Peyer's patch (tissue), 4 donors: ENCODE measurements around the gene MMP10. TPM values are rescaled to one million over a fixed set of nuclear protein-coding genes. Genes with fewer than 3 reads are reported as not detected.

Experiments
- DNase-seq, 3 donors: peaks; one replicate each; pipeline ENCODE4 v3.0.0-alpha.2; 2017 to 2019
- H3K27ac ChIP-seq, 4 donors: fragments of 200-600 bp; sonication (generic); one replicate each; pipeline ENCODE4 v1.5.1; 2016 to 2019
- H3K27me3 ChIP-seq, 2 donors: fragments of 200-600 bp; sonication (generic); one replicate each; pipeline ENCODE4 v1.5.1; 2019
- H3K36me3 ChIP-seq, 3 donors: fragments of 200-600 bp; sonication (generic); one replicate each; pipeline ENCODE4 v1.5.1; 2016 to 2019
- H3K4me1 ChIP-seq, 4 donors: fragments of 200-600 bp; sonication (generic); one replicate each; pipeline ENCODE4 v1.5.1; 2016 to 2019
- H3K4me3 ChIP-seq, 4 donors: fragments of 200-600 bp; sonication (generic); 1 replicate in 3 of 4; 2 replicates in 1 of 4; pipeline ENCODE4 v1.5.1; 2016 to 2019; ENCODE audit warnings: mild to moderate bottlenecking in 1 of 4
- H3K9me3 ChIP-seq, 4 donors: fragments of 200-600 bp; sonication (generic); one replicate each; pipeline ENCODE4 v1.5.1; 2016 to 2019; ENCODE audit warnings: mild to moderate bottlenecking in 1 of 4
- POLR2A ChIP-seq, 2 donors: fragments of 450-650 bp; IDR thresholded peaks; one replicate each; pipeline ENCODE4 v1.5.1; 2017; ENCODE audit warnings: antibody characterized with exemption in 2 of 2, mild to moderate bottlenecking in 2 of 2, moderate library complexity in 2 of 2
- total RNA-seq, 4 donors: library from RNA; depleted of rRNA; stranded (reverse); fragments of >200 nt; gene quantifications; one replicate each; pipeline ENCODE4 v1.1.0, GENCODE V29; 2016
- TF ChIP-seq, protein P1 (sequence below), 6 experiments: fragments of 450-650 bp in 4 of 6; fragments of 200-600 bp in 2 of 6; sonication (generic) in 1 of 6; IDR thresholded peaks; one replicate each; pipeline ENCODE4 v1.5.1; 2017 to 2019; ENCODE audit warnings: antibody characterized with exemption in 6 of 6, mild to moderate bottlenecking in 3 of 6, moderate library complexity in 1 of 6

Gene MMP10
- total RNA-seq, 4 donors from 2014 or later, result 0.54 TPM; not detected in 3

DNA sequence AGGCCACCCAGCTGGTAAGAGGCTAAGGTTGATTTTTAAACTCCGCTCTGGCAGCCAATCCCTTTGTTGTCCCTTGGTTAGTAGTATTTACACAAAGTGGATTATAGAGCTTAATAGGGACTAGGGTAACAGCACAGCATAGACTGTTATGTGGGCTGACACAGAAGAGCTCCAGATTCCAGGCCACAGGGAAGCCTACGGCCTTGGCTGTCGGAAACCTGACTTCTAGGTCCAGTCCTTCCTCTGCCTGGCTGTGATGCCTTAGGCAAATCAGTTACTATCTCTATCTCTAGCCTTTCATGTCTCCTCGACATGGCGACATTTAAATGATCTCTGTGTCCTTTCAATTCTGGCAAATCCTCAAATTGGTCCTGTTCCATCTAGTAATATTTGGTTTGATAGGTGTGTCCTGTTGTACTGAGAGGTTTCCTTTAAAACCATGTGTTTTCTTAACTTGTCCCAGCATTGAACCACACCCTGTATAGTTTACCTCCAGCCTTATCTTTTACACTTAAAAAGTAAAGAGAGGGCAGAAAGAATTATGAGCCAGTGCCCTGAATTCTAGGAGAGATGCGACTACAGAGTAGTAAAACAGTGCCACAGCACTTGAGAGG is 13.4 kb upstream of the MMP10 start:
- H3K36me3 ChIP-seq, result no peaks in the 10 kb centered on the region
- H3K4me1 ChIP-seq, result peaks cover 0 to 6% (median 2%) of the 10 kb centered on the region in 4 donors
- no peaks in the 10 kb centered on the region for H3K9me3 ChIP-seq
- DNase-seq, result no peak
- no peaks in the 10 kb centered on the region for H3K27me3 ChIP-seq
- TF ChIP-seq, protein P1, sequence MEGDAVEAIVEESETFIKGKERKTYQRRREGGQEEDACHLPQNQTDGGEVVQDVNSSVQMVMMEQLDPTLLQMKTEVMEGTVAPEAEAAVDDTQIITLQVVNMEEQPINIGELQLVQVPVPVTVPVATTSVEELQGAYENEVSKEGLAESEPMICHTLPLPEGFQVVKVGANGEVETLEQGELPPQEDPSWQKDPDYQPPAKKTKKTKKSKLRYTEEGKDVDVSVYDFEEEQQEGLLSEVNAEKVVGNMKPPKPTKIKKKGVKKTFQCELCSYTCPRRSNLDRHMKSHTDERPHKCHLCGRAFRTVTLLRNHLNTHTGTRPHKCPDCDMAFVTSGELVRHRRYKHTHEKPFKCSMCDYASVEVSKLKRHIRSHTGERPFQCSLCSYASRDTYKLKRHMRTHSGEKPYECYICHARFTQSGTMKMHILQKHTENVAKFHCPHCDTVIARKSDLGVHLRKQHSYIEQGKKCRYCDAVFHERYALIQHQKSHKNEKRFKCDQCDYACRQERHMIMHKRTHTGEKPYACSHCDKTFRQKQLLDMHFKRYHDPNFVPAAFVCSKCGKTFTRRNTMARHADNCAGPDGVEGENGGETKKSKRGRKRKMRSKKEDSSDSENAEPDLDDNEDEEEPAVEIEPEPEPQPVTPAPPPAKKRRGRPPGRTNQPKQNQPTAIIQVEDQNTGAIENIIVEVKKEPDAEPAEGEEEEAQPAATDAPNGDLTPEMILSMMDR (IDR thresholded peaks at IDR 0.05), result no peak
- no peak for TF ChIP-seq POLR2A (IDR thresholded peaks at IDR 0.05)
- no peak overlapping the region for H3K27ac ChIP-seq
- no peak overlapping the region for H3K4me3 ChIP-seq

DNA sequence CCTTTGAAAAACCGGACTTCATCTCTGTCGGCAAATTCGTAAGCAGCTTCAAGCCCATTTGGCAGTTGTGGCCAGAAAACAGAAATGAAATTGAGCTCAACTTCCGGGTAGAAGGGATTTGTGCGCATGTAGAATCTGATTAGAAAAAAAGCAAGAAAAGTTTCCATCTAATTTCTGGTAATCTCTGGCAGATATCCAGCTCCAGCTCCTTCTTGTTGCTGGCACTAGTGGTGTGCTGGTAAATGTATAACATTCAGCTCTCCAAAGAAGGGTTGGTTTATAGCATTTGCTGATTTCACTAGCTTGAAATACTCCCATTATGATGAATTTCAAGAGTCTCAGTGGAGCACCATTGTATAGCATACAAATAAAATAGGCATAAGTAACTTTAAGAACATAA is 12.2 kb upstream of the MMP10 start:
- Histone ChIP-seq H3K4me3 (no peak overlapping the region), H3K9me3 (no peaks in the 10 kb centered on the region), H3K27me3 (no peaks in the 10 kb centered on the region), H3K27ac (no peak overlapping the region), H3K4me1 (peaks cover 0 to 5% (median 0%) of the 10 kb centered on the region in 4 donors), H3K36me3 (no peaks in the 10 kb centered on the region)
- no peak for DNase-seq
- no peak for TF ChIP-seq POLR2A (IDR thresholded peaks at IDR 0.05)
- TF ChIP-seq, protein P1 (IDR thresholded peaks at IDR 0.05), result no peak

DNA sequence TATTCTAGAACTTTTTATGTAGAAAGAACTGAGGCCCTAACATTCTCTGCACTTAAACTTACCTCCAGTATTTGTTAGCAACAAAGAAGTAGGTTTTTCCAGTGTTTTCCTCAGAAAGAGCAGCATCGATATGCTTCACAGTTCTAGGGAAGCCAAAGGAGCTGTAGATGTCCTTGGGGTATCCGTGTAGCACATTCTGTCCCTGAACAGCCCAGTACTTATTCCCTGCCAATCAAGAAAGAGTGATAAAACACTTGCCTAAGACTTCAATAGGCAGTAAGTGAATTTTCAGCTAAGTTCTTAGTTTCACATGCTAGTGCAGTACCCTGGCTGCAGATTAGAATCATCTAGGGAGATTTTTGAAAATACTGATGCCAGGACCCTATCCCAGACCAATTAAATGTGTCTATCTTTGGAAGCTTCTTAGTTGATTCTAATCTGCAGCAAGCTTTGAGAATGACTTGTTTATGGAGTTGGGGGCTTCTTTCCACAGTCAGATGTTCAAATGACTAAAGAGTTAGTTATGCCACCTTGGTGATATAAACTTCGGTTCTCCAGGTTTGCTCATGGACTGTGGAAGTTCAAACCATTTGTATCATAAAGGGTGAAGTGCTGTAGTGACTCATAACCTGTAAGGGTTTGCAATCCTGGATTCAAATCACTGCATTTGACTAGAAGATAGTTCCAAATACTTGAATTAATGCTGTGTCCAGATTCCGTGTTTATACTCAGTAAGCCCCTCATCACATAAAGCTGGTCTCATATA is 11.0 kb upstream of the MMP10 start:
- H3K27me3 ChIP-seq, result no peaks in the 10 kb centered on the region
- H3K27ac ChIP-seq, result no peak overlapping the region
- no peaks in the 10 kb centered on the region for H3K36me3 ChIP-seq
- TF ChIP-seq POLR2A (IDR thresholded peaks at IDR 0.05), result no peak
- TF ChIP-seq, protein P1 (IDR thresholded peaks at IDR 0.05), result no peak
- DNase-seq, result no peak
- H3K4me3 ChIP-seq, result no peak overlapping the region
- no peaks in the 10 kb centered on the region for H3K9me3 ChIP-seq
- no peaks in the 10 kb centered on the region for H3K4me1 ChIP-seq

DNA sequence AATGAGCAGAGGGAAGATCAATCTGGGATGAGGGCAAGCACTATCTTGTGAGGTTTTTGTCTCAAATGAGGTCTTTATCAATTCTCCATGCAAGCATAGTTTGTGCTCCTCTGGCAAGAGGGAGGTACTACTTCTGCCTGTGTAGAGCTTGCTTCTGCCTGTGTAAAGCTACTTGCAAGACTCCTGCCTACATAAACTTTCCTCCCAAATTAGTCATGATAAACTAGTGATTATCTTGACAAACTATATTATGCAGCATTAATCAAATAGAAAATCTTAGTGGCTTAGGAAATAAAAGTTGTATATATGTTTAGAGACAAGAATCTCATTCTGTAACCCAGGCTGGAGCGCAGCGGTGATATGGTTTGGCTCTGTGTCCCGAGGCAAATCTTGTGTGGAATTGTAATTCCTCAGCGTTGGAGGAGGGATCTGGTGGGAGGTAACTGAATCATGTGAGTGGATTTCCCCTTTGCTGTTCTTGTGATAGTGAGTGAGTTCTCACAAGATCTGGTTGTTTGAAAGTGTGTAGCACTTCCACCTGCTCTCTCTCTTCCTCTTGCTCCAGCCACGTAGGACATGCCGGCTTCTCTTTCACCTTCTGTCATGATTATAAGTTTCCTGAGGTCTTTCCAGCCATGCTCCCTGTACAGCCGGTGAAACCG is 8.0 kb upstream of the MMP10 start:
- no peak overlapping the region for H3K27ac ChIP-seq
- H3K9me3 ChIP-seq, result no peaks in the 10 kb centered on the region
- H3K4me1 ChIP-seq, result no peaks in the 10 kb centered on the region
- no peak for TF ChIP-seq POLR2A (IDR thresholded peaks at IDR 0.05)
- no peaks in the 10 kb centered on the region for H3K36me3 ChIP-seq
- no peak for DNase-seq
- H3K27me3 ChIP-seq, result no peaks in the 10 kb centered on the region
- H3K4me3 ChIP-seq, result no peak overlapping the region

DNA sequence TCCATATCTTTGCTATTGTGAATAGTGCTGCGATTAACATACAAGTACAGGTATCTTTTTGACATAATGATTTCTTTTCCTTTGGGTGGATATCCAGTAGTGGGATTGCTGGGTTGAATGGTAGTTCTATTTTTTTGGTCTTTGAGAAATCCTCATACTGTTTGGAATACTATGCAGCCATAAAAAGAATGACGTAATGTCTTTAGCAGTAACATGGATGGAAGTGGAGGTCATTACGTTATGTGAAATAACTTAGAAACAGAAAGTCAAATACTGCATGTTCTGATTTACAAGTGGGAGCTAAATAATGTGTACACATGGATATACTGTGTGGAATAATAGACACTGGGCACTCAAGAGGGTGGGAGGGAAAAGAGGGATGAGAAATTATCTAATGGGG is 4.0 kb upstream of the MMP10 start:
- Histone ChIP-seq H3K36me3 (no peaks in the 10 kb centered on the region), H3K4me3 (no peak overlapping the region)

More for the DNA sequence above, 4.0 kb upstream of the MMP10 start:
- Histone ChIP-seq H3K27me3 (no peaks in the 10 kb centered on the region), H3K4me1 (no peaks in the 10 kb centered on the region), H3K9me3 (no peaks in the 10 kb centered on the region), H3K27ac (no peak overlapping the region)
- DNase-seq, result no peak
- TF ChIP-seq, protein P1 (IDR thresholded peaks at IDR 0.05), result no peak
- no peak for TF ChIP-seq POLR2A (IDR thresholded peaks at IDR 0.05)
